RWPE2 (cell line): ENCODE results near the gene ETV6.
A peak's percentile ranks its signal among the peaks of the same experiment; 100 is the strongest.

Experiments
- ATAC-seq: fragments of 200-7000 bp; cut with Tn5 transposase; 3 replicates; pipeline ENCODE4 v1.9.1; 2021; ENCODE audit warnings: low read depth
- DNase-seq: peaks from one replicate; pipeline ENCODE4 v3.0.0-alpha.2; 2020; ENCODE audit warnings: low spot score
- H3K27ac ChIP-seq: fragments of 450-650 bp; 2 replicates; pipeline ENCODE4 v1.5.1; 2017; ENCODE audit warnings: mild to moderate bottlenecking; ENCODE audit not compliant: poor library complexity, severe bottlenecking
- H3K27me3 ChIP-seq: fragments of 250-450 bp; sonication (Bioruptor Pico); 2 replicates; pipeline ENCODE4 v1.5.1; 2021; ENCODE audit warnings: mild to moderate bottlenecking, moderate library complexity; ENCODE audit not compliant: insufficient read depth, poor library complexity, severe bottlenecking
- H3K36me3 ChIP-seq: fragments of 250-450 bp; sonication (Bioruptor Pico); 2 replicates; pipeline ENCODE4 v1.5.1; 2020; ENCODE audit warnings: low read depth, mild to moderate bottlenecking, moderate library complexity
- H3K4me1 ChIP-seq: fragments of 250-450 bp; sonication (Bioruptor Pico); 2 replicates; pipeline ENCODE4 v1.5.1; 2021; ENCODE audit warnings: mild to moderate bottlenecking, moderate library complexity; ENCODE audit not compliant: insufficient read depth, poor library complexity, severe bottlenecking
- H3K4me3 ChIP-seq: fragments of 250-450 bp; sonication (Bioruptor Pico); 2 replicates; pipeline ENCODE4 v1.5.1; 2021; ENCODE audit warnings: mild to moderate bottlenecking, moderate library complexity; ENCODE audit not compliant: severe bottlenecking
- H3K9me3 ChIP-seq: fragments of 250-450 bp; sonication (Bioruptor Pico); 2 replicates; pipeline ENCODE4 v1.5.1; 2021; ENCODE audit warnings: mild to moderate bottlenecking, moderate library complexity; ENCODE audit not compliant: severe bottlenecking
- TF ChIP-seq, protein P1 (sequence below): fragments of 450-650 bp; IDR thresholded peaks from one replicate; pipeline ENCODE4 v1.5.1; 2017; ENCODE audit warnings: mild to moderate bottlenecking, moderate library complexity; ENCODE audit not compliant: poor library complexity, severe bottlenecking

Gene ETV6

DNA sequence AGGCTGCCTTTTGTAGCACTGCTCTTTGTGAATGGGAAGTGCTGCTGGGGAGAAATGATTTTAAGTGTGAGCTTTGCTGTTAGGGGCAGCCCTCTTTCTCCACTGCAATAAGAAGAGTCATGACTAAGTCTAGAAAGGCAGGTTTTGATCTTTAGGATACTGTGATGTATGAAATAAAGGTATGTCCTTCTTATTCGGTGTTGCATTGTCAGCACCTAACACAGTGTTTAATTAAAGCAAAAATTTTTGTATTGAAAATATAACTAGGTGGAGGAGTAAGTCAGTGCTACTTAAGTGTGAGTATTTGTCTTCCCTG is 81.5 kb downstream of the ETV6 start:
- DNase-seq (no peak), ATAC-seq (0 out of 3 replicates have a peak, but pooled peaks have one; percentile 20)
- no peaks in the 10 kb centered on the region for H3K9me3 ChIP-seq
- H3K27me3 ChIP-seq, result no peaks in the 10 kb centered on the region
- peaks cover 41% of the 10 kb centered on the region for H3K4me1 ChIP-seq
- TF ChIP-seq, protein P1, sequence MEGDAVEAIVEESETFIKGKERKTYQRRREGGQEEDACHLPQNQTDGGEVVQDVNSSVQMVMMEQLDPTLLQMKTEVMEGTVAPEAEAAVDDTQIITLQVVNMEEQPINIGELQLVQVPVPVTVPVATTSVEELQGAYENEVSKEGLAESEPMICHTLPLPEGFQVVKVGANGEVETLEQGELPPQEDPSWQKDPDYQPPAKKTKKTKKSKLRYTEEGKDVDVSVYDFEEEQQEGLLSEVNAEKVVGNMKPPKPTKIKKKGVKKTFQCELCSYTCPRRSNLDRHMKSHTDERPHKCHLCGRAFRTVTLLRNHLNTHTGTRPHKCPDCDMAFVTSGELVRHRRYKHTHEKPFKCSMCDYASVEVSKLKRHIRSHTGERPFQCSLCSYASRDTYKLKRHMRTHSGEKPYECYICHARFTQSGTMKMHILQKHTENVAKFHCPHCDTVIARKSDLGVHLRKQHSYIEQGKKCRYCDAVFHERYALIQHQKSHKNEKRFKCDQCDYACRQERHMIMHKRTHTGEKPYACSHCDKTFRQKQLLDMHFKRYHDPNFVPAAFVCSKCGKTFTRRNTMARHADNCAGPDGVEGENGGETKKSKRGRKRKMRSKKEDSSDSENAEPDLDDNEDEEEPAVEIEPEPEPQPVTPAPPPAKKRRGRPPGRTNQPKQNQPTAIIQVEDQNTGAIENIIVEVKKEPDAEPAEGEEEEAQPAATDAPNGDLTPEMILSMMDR, result no peak
- H3K4me3 ChIP-seq, result no peak overlapping the region
- peak overlapping the region; percentile 78 for H3K27ac ChIP-seq
- H3K36me3 ChIP-seq, result no peaks in the 10 kb centered on the region

GRCh38 chr12:11731455-11731854 is 82.0 kb downstream of the ETV6 start:
- peak overlapping the region; percentile 78 for H3K27ac ChIP-seq
- H3K4me1 ChIP-seq, result peaks cover 41% of the 10 kb centered on the region

GRCh38 chr12:11732023-11732422 is 82.5 kb downstream of the ETV6 start:
- no peaks in the 10 kb centered on the region for H3K9me3 ChIP-seq
- peak overlapping the region; percentile 78 for H3K27ac ChIP-seq
- no peak for DNase-seq
- ATAC-seq, result no peak
- peaks cover 41% of the 10 kb centered on the region for H3K4me1 ChIP-seq
- no peaks in the 10 kb centered on the region for H3K27me3 ChIP-seq
- TF ChIP-seq, protein P1, result no peak
- H3K36me3 ChIP-seq, result no peaks in the 10 kb centered on the region
- H3K4me3 ChIP-seq, result no peak overlapping the region

More at GRCh38 chr12:11731455-11731854, 82.0 kb downstream of the ETV6 start:
- H3K9me3 ChIP-seq, result no peaks in the 10 kb centered on the region
- TF ChIP-seq, protein P1, result no peak
- H3K27me3 ChIP-seq, result no peaks in the 10 kb centered on the region
- no peaks in the 10 kb centered on the region for H3K36me3 ChIP-seq
- no peak overlapping the region for H3K4me3 ChIP-seq
- no peak for DNase-seq
- peak; percentile 71 for ATAC-seq

DNA sequence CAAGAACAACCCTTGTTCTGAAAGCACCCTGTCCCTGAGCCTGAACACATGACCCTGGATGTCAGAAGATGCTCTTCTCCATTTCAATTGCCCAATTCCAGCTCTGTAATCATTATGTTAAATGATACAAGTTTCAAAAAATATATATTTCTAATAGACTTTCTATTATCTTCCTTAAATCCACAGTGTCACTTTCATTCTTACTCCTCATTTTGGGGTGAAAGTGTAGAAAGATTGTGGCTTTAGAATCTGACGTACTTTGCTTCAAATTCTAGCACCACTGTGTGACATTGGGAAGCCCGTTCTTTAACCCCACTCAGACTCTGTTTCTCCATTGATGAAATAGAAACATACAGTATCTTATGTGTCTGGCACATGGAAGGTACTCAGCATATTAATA is 83.2 kb downstream of the ETV6 start:
- no peak overlapping the region for H3K27ac ChIP-seq

DNA sequence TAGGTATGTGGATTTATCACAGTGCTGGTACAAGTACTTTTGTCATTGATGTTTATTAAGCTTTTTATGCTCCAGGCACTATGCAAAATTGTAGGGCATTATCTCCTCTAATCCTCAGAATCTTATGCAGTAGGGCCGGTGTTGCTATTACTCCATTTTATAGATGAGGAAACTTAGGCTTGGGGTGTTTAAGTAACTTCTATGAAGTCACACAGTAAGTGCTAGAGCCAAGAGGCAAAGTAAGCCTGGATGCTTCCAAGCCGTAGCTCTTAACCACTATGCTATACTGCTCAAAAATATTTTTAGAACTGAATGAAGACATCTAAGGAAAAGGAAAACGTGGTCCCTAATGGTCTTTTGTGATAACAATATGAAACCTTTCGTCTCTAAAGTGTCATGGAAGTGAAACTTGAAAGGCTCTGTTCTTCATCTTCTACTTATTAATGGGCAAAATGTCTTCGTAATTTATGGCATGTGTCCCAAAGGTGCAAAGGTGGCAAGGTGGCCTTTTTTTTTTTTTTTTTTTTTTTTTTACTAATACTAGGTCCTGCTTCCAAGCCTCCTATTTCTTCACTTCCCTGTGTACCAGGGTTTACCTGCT is 85.2 kb downstream of the ETV6 start:
- DNase-seq (no peak), ATAC-seq (no peak)
- no peak overlapping the region for H3K4me3 ChIP-seq
- no peaks in the 10 kb centered on the region for H3K27me3 ChIP-seq
- H3K27ac ChIP-seq, result no peak overlapping the region
- H3K4me1 ChIP-seq, result peaks cover 25% of the 10 kb centered on the region
- TF ChIP-seq, protein P1, result no peak
- H3K9me3 ChIP-seq, result no peaks in the 10 kb centered on the region
- no peaks in the 10 kb centered on the region for H3K36me3 ChIP-seq

More for the DNA sequence above, 83.2 kb downstream of the ETV6 start:
- Histone ChIP-seq H3K4me3 (no peak overlapping the region), H3K4me1 (peaks cover 41% of the 10 kb centered on the region), H3K27me3 (no peaks in the 10 kb centered on the region), H3K36me3 (no peaks in the 10 kb centered on the region), H3K9me3 (no peaks in the 10 kb centered on the region)
- TF ChIP-seq, protein P1, result no peak
- DNase-seq (no peak), ATAC-seq (no peak)
